AG08395 (cell line): Measurements from ENCODE around the gene DVL1.

Experiments used
- DNase-seq: peaks from one replicate; pipeline ENCODE4 v3.0.0; 2012; ENCODE audit warnings: mixed read lengths, low spot score

DVL1 gene

DNA sequence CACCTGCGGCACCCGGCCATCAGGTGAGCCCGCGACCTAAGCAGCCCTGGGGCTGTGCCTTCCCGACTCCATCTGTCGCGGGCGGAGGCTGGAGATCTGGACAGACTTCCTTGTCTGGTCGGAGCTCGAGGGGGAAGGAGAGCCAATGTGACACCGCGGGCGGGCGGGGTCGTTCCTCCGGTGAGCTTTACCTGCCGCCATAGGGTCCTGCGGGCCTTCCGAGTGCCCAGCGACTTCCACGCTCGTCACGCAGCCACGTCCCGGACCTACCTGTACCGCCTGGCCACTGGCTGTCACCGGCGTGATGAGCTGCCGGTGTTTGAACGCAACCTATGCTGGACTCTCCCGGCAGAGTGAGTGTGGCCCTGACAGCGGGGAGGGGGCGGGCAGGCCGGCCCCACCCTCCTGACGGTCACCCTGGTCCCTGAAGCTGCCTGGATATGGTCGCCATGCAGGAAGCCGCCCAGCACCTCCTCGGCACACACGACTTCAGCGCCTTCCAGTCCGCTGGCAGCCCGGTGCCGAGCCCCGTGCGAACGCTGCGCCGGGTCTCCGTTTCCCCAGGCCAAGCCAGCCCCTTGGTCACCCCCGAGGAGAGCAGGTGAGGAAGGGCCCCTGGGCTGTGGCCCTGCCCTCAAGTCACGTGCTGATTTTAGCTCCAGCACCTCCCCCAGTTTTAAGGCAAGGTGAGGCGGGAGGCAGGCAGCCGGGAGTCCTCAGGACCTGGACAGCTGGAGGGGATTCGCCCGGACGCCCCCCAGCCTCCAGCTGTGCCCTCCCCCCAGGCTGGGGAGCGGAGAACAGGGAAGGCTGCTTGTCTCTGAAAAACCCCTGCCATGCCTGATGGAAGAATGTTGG lies 39.7 kb downstream of the DVL1 start:
- DNase-seq, result no peak

DNA sequence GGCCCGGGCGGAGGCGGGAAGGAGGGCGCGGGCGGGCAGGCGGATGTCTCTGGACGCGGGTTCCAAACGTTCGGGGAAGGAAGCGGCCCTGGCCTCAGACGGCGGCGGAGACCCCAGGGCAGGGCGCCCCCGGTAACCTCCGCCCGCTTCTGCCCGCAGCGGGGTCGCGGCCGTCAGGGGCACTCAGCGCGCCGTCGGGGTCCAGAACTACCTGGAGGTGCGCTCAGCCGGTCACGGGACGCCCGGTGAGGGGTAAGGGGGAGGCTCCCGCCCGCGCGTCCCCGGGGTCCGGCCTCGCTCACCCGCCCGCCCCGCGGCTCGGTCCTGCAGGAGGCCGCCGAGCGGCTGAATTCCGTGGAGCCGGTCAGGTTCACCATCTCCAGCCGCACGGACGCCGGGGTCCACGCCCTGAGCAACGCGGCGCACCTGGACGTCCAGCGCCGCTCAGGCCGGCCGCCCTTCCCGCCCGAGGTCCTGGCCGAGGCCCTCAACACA lies 40.4 kb downstream of the DVL1 start:
- no peak for DNase-seq

DNA sequence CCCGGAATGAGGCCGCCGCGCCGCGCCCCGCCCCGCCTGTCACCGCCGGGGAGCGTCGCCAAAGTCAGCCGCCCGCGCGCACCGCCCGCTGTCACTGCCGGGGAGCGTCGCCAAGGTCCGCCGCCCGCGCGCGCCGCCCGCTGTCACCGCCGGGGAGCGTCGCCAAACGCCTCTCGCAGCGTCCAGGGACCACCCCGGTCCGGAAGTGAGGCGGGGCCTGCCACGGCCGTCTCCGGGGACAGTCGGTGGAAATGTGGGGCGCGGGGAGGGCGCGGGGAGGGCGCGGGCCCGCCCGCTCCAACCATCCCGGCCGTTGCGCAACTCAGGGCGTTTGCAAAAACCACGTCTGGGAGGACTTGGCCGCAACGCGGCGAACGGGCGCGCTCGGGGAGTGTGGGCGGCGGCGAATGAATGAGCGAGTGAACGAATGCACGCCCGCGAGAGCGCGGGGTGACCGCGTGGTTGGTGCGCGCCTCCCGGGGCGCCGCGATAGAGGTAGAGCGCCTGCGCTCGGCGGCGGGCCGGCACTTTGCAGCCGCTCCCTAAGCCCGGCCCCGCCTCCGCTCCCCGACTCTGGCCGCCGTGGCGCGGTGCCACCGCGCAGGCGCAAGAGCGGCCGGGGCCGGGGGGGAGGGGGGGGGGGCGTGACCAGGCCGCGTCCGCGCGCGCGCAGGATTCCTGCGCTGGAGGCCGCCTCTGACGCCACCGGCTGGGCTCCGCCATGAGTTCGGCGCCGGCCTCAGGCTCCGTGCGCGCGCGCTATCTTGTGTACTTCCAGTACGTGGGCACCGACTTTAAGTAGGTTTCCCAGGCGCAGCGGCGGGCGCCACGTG lies 41.1 kb downstream of the DVL1 start, which contains the start of the genes ACAP3 and PUSL1:
Gene ACAP3, minus strand, starts transcription at position 8 of the 833 bp plus-strand sequence. CDS start 115 bp downstream, outside the sequence.
Gene PUSL1, plus strand, starts transcription at position 675 of the 833 bp plus-strand sequence. Its CDS starts 47 bp downstream, at position 722.
- peak; percentile 99 for DNase-seq

- DNase-seq, result no peak
These were observed 41.8 kb downstream of the DVL1 start for GRCh38 chr1:1307261-1307922.

DNA sequence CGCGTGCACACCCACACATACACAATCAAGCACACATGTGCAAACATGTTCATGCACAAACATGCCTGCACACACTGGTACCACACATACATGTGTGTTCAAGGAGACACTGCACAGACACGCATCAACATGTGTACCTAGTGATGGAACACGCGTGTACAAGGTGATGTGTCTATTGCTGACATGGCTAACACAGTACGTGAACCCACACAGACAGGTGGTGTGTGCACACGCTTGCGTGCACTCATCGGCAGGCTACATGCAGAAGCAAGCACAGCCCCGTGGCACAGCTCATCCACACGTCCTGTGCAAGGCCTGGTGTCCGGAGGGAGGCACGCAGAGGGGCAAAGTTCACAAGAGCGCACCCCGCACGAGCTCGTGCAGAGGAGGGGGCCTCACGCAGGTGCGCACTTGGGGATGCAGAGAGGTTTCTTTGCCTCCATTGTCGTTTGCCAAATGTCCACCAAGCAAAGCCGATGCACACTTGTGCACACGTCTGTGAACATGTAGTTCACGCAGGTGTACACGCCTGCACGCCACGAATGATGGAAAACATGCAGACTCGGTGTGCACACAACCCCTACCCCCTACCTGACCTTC lies 42.5 kb downstream of the DVL1 start:
- DNase-seq, result no peak

DNA sequence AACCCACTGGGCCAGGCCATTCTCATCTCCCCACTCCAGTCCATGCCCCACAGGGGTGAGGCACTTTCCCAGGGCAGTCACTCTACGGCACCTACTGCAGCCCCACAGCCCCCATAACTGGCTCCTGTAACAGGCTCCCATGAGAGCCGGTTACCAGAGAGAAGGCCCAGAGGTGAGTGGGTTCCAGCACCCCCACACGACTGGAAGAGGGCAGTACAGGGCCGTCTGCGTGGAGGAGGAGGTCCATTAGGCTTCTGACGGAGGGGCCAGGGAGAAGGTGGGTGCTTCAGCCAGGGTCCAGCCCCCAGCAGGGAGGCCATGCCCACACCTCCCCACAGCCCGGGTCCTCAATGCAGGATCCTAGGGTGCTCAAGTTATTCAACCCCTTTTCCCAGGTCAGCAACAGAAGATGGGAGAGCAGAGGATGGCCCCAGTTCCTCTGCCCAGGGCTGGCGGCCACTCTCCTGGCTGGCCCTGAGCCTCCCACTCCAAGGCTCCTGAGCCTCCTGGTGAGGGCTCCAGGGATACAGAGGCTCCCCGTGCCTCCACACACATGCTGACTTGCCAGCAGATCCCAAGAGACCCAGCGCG lies 43.1 kb downstream of the DVL1 start:
- no peak for DNase-seq

DNA sequence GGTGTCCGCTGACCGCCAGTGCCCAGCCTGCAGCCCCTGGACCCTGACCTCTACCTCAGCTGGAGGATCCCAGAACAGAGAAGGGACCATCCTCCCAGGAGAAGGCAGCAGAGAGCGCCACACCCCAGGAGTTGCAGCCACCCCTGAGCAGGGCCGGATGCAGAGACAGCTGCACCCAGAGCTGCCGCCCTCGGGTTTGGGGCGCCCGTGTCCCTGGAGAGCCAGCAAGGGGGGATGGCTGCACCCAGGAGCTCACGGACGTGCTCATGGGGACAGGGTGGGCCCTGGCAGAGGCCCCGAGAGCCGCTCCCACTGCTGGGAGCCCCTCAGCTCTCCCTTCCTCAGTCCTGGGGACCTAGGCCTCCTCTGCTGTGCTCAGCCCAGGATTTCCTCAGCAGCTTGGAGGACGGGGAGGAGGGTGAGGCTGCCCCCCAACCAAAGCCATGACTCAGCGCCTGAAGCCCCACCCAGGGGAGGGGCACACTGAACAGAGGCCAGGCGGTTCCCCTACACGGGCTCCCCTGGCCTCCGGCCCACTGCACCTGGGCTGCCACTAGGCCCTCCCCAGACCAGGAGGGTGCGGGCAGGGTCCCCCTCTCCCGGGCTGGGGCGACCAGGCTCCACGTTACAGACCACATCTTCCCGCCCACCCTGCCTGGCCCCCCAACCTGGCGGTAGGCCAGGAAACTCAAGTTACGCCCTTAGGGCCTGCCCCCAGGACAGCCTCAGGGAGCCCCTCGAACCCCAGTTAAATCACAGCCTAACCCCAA lies 43.7 kb downstream of the DVL1 start:
- peak; percentile 80 for DNase-seq

- DNase-seq, result peak; percentile 78
These were observed 44.6 kb downstream of the DVL1 start for GRCh38 chr1:1304331-1305299.

- no peak for DNase-seq
These were observed 45.5 kb downstream of the DVL1 start for GRCh38 chr1:1303736-1304135.

- no peak for DNase-seq
These were observed 46.2 kb downstream of the DVL1 start for GRCh38 chr1:1302951-1303509.

- DNase-seq, result no peak
These were observed 47.2 kb downstream of the DVL1 start for GRCh38 chr1:1302006-1302430.

- no peak for DNase-seq
These were observed 48.9 kb downstream of the DVL1 start for GRCh38 chr1:1300352-1300739.

- DNase-seq, result no peak
These were observed 49.4 kb downstream of the DVL1 start for GRCh38 chr1:1299686-1300351.

GRCh38 chr1:1298861-1299685 lies 50.1 kb downstream of the DVL1 start:
- DNase-seq, result no peak

- no peak for DNase-seq
These were observed 51.3 kb downstream of the DVL1 start for GRCh38 chr1:1297802-1298424.

DNA sequence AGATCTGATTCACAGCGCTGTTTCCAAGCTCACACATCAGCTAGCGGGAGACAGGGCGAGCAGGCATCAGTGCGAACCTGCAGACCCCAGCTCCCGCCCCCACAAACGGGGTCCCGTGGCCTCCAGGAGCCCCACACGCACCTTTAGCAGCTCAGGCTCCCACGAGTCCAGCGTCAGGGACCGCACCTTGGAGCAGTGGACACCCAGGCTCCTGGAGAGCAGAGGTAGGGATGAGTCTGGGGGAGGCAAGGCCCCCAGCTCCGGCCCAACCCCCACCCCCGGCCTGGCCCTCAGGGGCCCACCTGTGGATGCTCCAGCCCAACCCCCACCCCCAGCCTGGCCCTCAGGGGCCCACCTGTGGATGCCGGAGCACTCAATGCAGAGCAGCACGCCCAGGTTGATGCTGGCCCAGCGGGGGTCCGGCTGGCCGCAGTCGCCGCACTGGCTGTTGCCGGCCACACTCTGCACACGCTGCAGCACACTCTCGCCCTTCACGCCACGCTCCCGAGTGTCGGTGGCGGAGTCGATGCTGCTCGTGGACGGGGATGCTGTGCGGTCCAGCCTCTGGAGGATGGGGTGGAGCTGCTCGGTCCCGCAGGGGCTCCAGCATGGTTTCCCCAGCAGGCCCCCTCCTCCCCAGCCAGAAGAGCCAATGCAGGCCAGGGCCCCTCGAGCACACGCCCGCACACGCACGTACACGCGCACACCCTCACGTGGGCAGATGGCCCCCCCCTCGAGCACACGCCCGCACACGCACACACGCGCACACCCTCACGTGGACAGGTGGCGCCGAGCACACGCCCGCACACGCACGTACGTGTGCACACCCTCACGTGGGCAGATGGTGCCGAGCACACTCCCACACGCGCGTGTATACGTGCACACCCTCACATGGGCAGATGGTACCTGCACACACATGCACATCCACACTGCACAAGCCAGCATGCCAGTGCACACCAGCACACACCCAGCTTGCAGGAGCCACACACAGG lies 52.9 kb downstream of the DVL1 start:
- no peak for DNase-seq
